GM12878 (cell line): ENCODE results near the gene ATXN1. TPM values are rescaled to one million over a fixed set of nuclear protein-coding genes. Genes with fewer than 3 reads are reported as not detected.

Experiments
- ATAC-seq: fragments of 200-7000 bp; cut with Tn5 transposase; 3 replicates; pipeline ENCODE4 v1.9.1; 2020; ENCODE audit warnings: mild to moderate bottlenecking, moderate library complexity
- BruUV-seq: library from RNA; stranded (reverse); fragments of 400-500 nt; replicated peaks from 2 replicates; lab custom pipeline; 2021; lab: Mats Ljungman, UMichigan
- CTCF ChIA-PET: fragments of 300-600 bp; sonication (Branson Sonifier 250); formaldehyde crosslinking; extraction: SDS; loops from one replicate; lab custom pipeline; 2021; ENCODE audit warnings: inconsistent platforms; lab: Yijun Ruan, JAX
- POLR2A ChIA-PET: fragments of 350-600 bp; formaldehyde crosslinking; extraction: SDS; loops from one replicate; lab custom pipeline; 2021; ENCODE audit warnings: inconsistent platforms; lab: Charles Lee
- RAD21 ChIA-PET: fragments of 300-600 bp; sonication (Branson Sonifier 250); formaldehyde crosslinking; loops from one replicate; lab custom pipeline; 2023; ENCODE audit warnings: antibody characterized with exemption; ENCODE audit not compliant: unreplicated experiment; lab: Charles Lee
- SMC1A ChIA-PET: fragments of 300-600 bp; sonication (Branson Sonifier 250); formaldehyde crosslinking; loops from one replicate; lab custom pipeline; 2023; ENCODE audit not compliant: unreplicated experiment, uncharacterized antibody; lab: Charles Lee
- DNase-seq: peaks from one replicate; pipeline ENCODE4 v3.0.0-alpha.2; 2011; ENCODE audit warnings: low read depth, low spot score
- FAIRE-seq: peaks from 3 replicates; lab custom pipeline; 2011; peaks lifted over from hg19 to GRCh38; lab: Jason Lieb, UNC
- H2AFZ ChIP-seq: 2 replicates; pipeline ENCODE4 v1.6.0; 2011; ENCODE audit warnings: low read depth, low read length, control low read depth; ENCODE audit not compliant: control insufficient read depth
- H3K27ac ChIP-seq: 2 replicates; pipeline ENCODE4 v1.5.1; 2011; ENCODE audit warnings: control low read depth; ENCODE audit not compliant: control insufficient read depth, insufficient read depth
- H3K27me3 ChIP-seq, 2 experiments: replicated peaks in 1 of 2; 2 replicates each; pipeline versions ENCODE4 v1.6.0 to v1.6.1; 2011; ENCODE audit warnings: low read length in 1 of 2; ENCODE audit not compliant: control insufficient read depth in 2 of 2, insufficient read depth in 2 of 2
- H3K36me3 ChIP-seq, 2 experiments: 2 replicates each; pipeline ENCODE4 v1.5.1; 2011; ENCODE audit warnings: low read length in 1 of 2; ENCODE audit not compliant: control insufficient read depth in 2 of 2, insufficient read depth in 2 of 2
- H3K4me1 ChIP-seq: 2 replicates; pipeline ENCODE4 v1.6.1; 2011; ENCODE audit warnings: mild to moderate bottlenecking, low read length, moderate library complexity, mixed read lengths; ENCODE audit not compliant: control insufficient read depth, insufficient read depth
- H3K4me2 ChIP-seq: 2 replicates; pipeline ENCODE4 v1.6.0; 2011; ENCODE audit warnings: control low read depth; ENCODE audit not compliant: control insufficient read depth, insufficient read depth
- H3K4me3 ChIP-seq: fragments of 200-600 bp; sonication (generic); 2 replicates; pipeline ENCODE4 v1.5.1; 2016
- H3K79me2 ChIP-seq: 2 replicates; pipeline ENCODE4 v1.6.0; 2011; ENCODE audit warnings: low read length; ENCODE audit not compliant: control insufficient read depth, insufficient read depth
- H3K9ac ChIP-seq: 2 replicates; pipeline ENCODE4 v1.8.0; 2011; ENCODE audit warnings: low read length, control low read depth, mixed read lengths; ENCODE audit not compliant: control insufficient read depth, insufficient read depth
- H3K9me3 ChIP-seq: replicated peaks from 3 replicates; pipeline ENCODE4 v1.5.1; 2011; ENCODE audit warnings: mild to moderate bottlenecking, low read length; ENCODE audit not compliant: control insufficient read depth, insufficient read depth
- H4K20me1 ChIP-seq: 2 replicates; pipeline ENCODE4 v1.6.0; 2011; ENCODE audit not compliant: control insufficient read depth, insufficient read depth
- BCL11A ChIP-seq: IDR thresholded peaks from 2 replicates; pipeline ENCODE4 v1.6.1; 2011; ENCODE audit warnings: low read depth, low read length
- GATAD2B ChIP-seq: fragments of 450-650 bp; conservative IDR thresholded peaks from 2 replicates; pipeline ENCODE4 v1.6.1; 2017; ENCODE audit warnings: low read depth, mild to moderate bottlenecking, moderate library complexity
- HCFC1 ChIP-seq: fragments of 150-350 bp; IDR thresholded peaks from 2 replicates; pipeline ENCODE4 v1.6.1; 2014; ENCODE audit warnings: low read length
- IKZF2 ChIP-seq, 2 experiments: fragments of 450-650 bp; IDR thresholded peaks; 2 replicates each; pipeline ENCODE4 v1.6.1; 2017; ENCODE audit warnings: mild to moderate bottlenecking in 2 of 2, moderate library complexity in 2 of 2
- NFYA ChIP-seq: IDR thresholded peaks from 2 replicates; pipeline ENCODE4 v1.6.1; 2011; ENCODE audit warnings: low read depth, mild to moderate bottlenecking, low read length, improper control_type of control experiment, borderline replicate concordance
- SUPT20H ChIP-seq: IDR thresholded peaks from 2 replicates; pipeline ENCODE4 v1.6.1; 2011; ENCODE audit warnings: low read depth, mild to moderate bottlenecking, low read length, moderate library complexity, borderline replicate concordance; ENCODE audit not compliant: control insufficient read depth
- SUZ12 ChIP-seq: fragments of 200-600 bp; sonication (generic); IDR thresholded peaks from one replicate; pipeline ENCODE4 v1.6.1; 2018; ENCODE audit warnings: antibody characterized with exemption, mild to moderate bottlenecking; ENCODE audit not compliant: unreplicated experiment
- YBX1 ChIP-seq: fragments of 450-650 bp; IDR thresholded peaks from 2 replicates; pipeline ENCODE4 v1.6.1; 2016; ENCODE audit warnings: antibody characterized with exemption
- whole genome bisulfite sequencing: methylation state at CpG from one replicate; pipeline ENCODE4 v1.1.6; 2016; ENCODE audit warnings: low lambda C conversion rate; ENCODE audit not compliant: insufficient replicate concordance, insufficient coverage; ENCODE audit errors: missing lambda C conversion rate; 5-methylcytosine and 5-hydroxymethylcytosine counted together
- in situ Hi-C: fragments of 300-500 bp; cut with MboI; formaldehyde crosslinking; loops from 9 replicates; pipeline ENCODE4 v1.14.3; 2018; ENCODE audit warnings: mixed read lengths
- intact Hi-C: fragments of 100-400 bp; cut with micrococcal nuclease; formaldehyde crosslinking; loops from one replicate; pipeline ENCODE4 v1.14.2; 2022; ENCODE audit not compliant: unreplicated experiment
- polyA plus RNA-seq, 11 experiments: library from polyadenylated mRNA; depleted of rRNA in 4 of 11; unstranded in 6 of 11; stranded (reverse) in 5 of 11; fragments of >200 nt; fragmentation: Nextera tagmentation in 4 of 11; fragmentation: Illumina TruSeq in 1 of 11; extraction: Ambion mirVana in 4 of 11; extraction: Trizol in 1 of 11; gene quantifications; 1 replicate in 1 of 11; 2 replicates in 10 of 11; pipeline versions ENCODE4 v1.2.1 to v1.2.3, GENCODE V29; 2011 to 2016; ENCODE audit warnings: inconsistent platforms in 2 of 11, missing spikeins in 2 of 11, low read depth in 1 of 11
- total RNA-seq, 4 experiments: library from RNA; depleted of rRNA in 3 of 4; stranded (reverse); fragments of >200 nt in 3 of 4; fragmentation: Illumina TruSeq in 1 of 4; extraction: Trizol in 1 of 4; gene quantifications; 2 replicates each; pipeline versions ENCODE4 v1.2.1 to v1.2.3, GENCODE V29; 2013 to 2021

Gene ATXN1
- total and polyA plus RNA-seq, 10 of the 15 experiments (the other 5 are each of a cell fraction or from before 2014, with no cell fraction given), result 12.2 to 51.2 (median 20.5) TPM

DNA sequence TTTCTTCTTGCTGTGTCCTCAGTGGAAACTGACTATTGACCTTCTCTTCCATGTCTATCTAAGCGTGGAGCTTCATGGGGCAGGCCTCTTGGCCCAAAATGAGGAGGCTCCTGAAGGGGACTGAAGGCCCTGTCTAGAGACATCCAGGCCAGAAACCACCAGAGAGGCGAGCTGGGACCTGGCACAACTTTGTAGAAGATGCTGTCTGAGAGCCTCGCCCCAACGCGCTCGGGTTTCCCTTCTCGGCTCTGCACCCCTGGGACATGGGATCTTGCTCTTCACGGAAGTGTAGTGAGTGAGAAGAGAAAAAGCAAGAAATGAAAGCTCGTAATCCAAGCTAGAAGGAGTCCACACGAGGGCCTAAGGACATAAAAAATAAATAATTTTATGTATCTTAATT is 426.1 kb downstream of the ATXN1 start:
- WGBS, result 88% methylated on average over 10 of the region's 10 CpGs
- CTCF ChIA-PET, result interaction anchor here (0.6 to 8.3 kb wide), 11 partner anchors 15 to 628 kb away, joined by 3 to 115 read pairs (median 7); partner anchors contain the start of gene ATXN1
- Histone ChIP-seq H3K9ac (no peak overlapping the region), H3K4me1 (peaks cover 15% of the 10 kb centered on the region), H3K27me3 (no peaks in the 10 kb centered on the region), H3K9me3 (no peaks in the 10 kb centered on the region), H3K4me2 (no peak overlapping the region), H3K4me3 (no peak overlapping the region), H3K79me2 (no peaks in the 10 kb centered on the region; the same call in 1 of the 2 replicates), H2AFZ (no peak overlapping the region), H3K27ac (no peak overlapping the region), H3K36me3 (peaks cover 2 to 16% of the 10 kb centered on the region in 2 experiments), H4K20me1 (no peaks in the 10 kb centered on the region)
- no peak for ATAC-seq
- SMC1A ChIA-PET, result interaction anchor here (0.6 to 5.1 kb wide), 6 partner anchors 32 to 428 kb away, joined by 3 to 51 read pairs (median 15); partner anchors contain the start of gene ATXN1
- no peak for FAIRE-seq
- DNase-seq, result no peak
- intact Hi-C loops, result no loop called here
- RAD21 ChIA-PET, result interaction anchor here (0.8 to 4.7 kb wide), 5 partner anchors 50 to 436 kb away, joined by 3 to 41 read pairs (median 7); no protein-coding TSS in a partner anchor
- in situ Hi-C loops, result loop anchor here (5.0 to 10.0 kb wide), 2 partner anchors 180 to 432 kb away; no protein-coding TSS in a partner anchor
- POLR2A ChIA-PET, result interaction anchor here (0.6 to 1.3 kb wide), 2 partner anchors 426 to 427 kb away, joined by 4 to 5 read pairs; partner anchors contain the start of gene ATXN1
- TF ChIP-seq HCFC1 (no peak), GATAD2B (no peak), YBX1 (no peak), IKZF2 (IDR thresholded peaks at IDR 0.05) (no peak), NFYA (no peak), SUPT20H (no peak), BCL11A (no peak), SUZ12 (no peak)
- no TSS peak for BruUV-seq
